ENCODE measurements around the gene TMEM52. TPM values are rescaled to one million over a fixed set of nuclear protein-coding genes. Genes with fewer than 3 reads are reported as not detected.
A peak's percentile ranks its signal among the peaks of the same experiment; 100 is the strongest.

The TMEM52 gene
- total RNA-seq, 1 donor from 2014 or later: 0.51 TPM

GRCh38 chr1:1917304-1917976, 1.6 kb downstream of the TMEM52 start:
- ATAC-seq (ENCODE audit: low read depth) (no peak), DNase-seq (no peak)
- no peaks in the 10 kb centered on the region for H3K4me1 Mint-ChIP-seq
- H3K9me3 Mint-ChIP-seq: no peaks in the 10 kb centered on the region
- no peaks in the 10 kb centered on the region for H3K36me3 Mint-ChIP-seq (ENCODE audit: low read depth)
- peak overlapping the region; percentile 24 for H3K4me3 Mint-ChIP-seq
- ChIA-PET POLR2A (interaction anchor here (1.8 kb wide), 1 partner anchor 8 kb away, joined by 10 read pairs; no protein-coding TSS in a partner anchor), CTCF (no interaction called here)
- no peak overlapping the region for H3K27ac Mint-ChIP-seq
- TF ChIP-seq CTCF (IDR thresholded peaks at IDR 0.05): no peak
- H3K27me3 Mint-ChIP-seq: peaks cover 5% of the 10 kb centered on the region
- intact Hi-C loops (cut with micrococcal nuclease): loop anchor here (5.0 kb wide), 1 partner anchor 475 kb away; the partner anchor contains the start of genes MORN1 and RER1

GRCh38 chr1:1916851-1917251, 2.2 kb downstream of the TMEM52 start:
- Mint-ChIP-seq H3K27ac (no peak overlapping the region), H3K36me3 (ENCODE audit: low read depth) (no peaks in the 10 kb centered on the region), H3K27me3 (peaks cover 5% of the 10 kb centered on the region), H3K9me3 (no peaks in the 10 kb centered on the region), H3K4me3 (no peak overlapping the region), H3K4me1 (no peaks in the 10 kb centered on the region)
- TF ChIP-seq CTCF (IDR thresholded peaks at IDR 0.05): no peak
- no peak for ATAC-seq (ENCODE audit: low read depth)
- no peak for DNase-seq
- ChIA-PET POLR2A (no interaction called here), CTCF (no interaction called here)
- intact Hi-C loops (cut with micrococcal nuclease): loop anchor here (5.0 kb wide), 1 partner anchor 475 kb away; the partner anchor contains the start of genes MORN1 and RER1

GRCh38 chr1:1915911-1916840, 2.9 kb downstream of the TMEM52 start:
- ChIA-PET CTCF (no interaction called here), POLR2A (no interaction called here)
- H3K27me3 Mint-ChIP-seq: peaks cover 5% of the 10 kb centered on the region
- no peak for ATAC-seq (ENCODE audit: low read depth)
- H3K36me3 Mint-ChIP-seq (ENCODE audit: low read depth): no peaks in the 10 kb centered on the region
- no peak for TF ChIP-seq CTCF (IDR thresholded peaks at IDR 0.05)
- no peak overlapping the region for H3K4me3 Mint-ChIP-seq
- H3K4me1 Mint-ChIP-seq: no peaks in the 10 kb centered on the region
- no peaks in the 10 kb centered on the region for H3K9me3 Mint-ChIP-seq
- no peak for DNase-seq
- intact Hi-C loops (cut with micrococcal nuclease): loop anchor here (5.0 kb wide), 1 partner anchor 476 kb away; the partner anchor contains the start of genes MORN1 and RER1
- H3K27ac Mint-ChIP-seq: no peak overlapping the region

- intact Hi-C loops (cut with micrococcal nuclease): loop anchor here (5.0 kb wide), 1 partner anchor 477 kb away; the partner anchor contains the start of genes MORN1 and RER1
Measured at GRCh38 chr1:1914971-1915692, 3.9 kb downstream of the TMEM52 start, which contains the start of gene CALML6. Gene CALML6 (plus strand): TSS chr1:1915260. CDS start chr1:1915281, 21 bp downstream.

More at GRCh38 chr1:1914971-1915692, 3.9 kb downstream of the TMEM52 start, which contains the start of gene CALML6:
- ATAC-seq (ENCODE audit: low read depth): no peak
- TF ChIP-seq CTCF (IDR thresholded peaks at IDR 0.05): no peak
- H3K4me1 Mint-ChIP-seq: peaks cover 2% of the 10 kb centered on the region
- H3K27ac Mint-ChIP-seq: no peak within 1 kb of the TSS
- no peak for DNase-seq
- H3K9me3 Mint-ChIP-seq: no peaks in the 10 kb centered on the region
- H3K27me3 Mint-ChIP-seq: peaks cover 5% of the 10 kb centered on the region
- ChIA-PET POLR2A (no interaction called here), CTCF (no interaction called here)
- no peaks in the 10 kb centered on the region for H3K36me3 Mint-ChIP-seq (ENCODE audit: low read depth)
- no peak within 1 kb of the TSS for H3K4me3 Mint-ChIP-seq

Measured in activated B cell treated with CpG ODN at 0.5 μM for 24 hours (primary cell).